Heart left ventricle (tissue), 13 donors: ENCODE measurements around the gene GAGE13.
"Not testable (repeated sequence)": the region's sequence is repeated elsewhere in the genome, so short reads cannot be mapped to it uniquely, and the experiment has no call there.

ENCODE experiments used
- POLR2A ChIP-seq, 2 donors: fragments of 450-650 bp; IDR thresholded peaks; one replicate each; pipeline ENCODE4 v1.6.1; 2017; ENCODE audit warnings: antibody characterized with exemption in 2 of 2, mild to moderate bottlenecking in 2 of 2, moderate library complexity in 2 of 2
- TF ChIP-seq, protein P1 (sequence below), 12 donors: fragments of 200-600 bp; sonication (generic) in 4 of 12; IDR thresholded peaks; one replicate each; pipeline versions ENCODE4 v1.5.0 to v1.8.0; 2018 to 2022; ENCODE audit warnings: antibody characterized with exemption in 12 of 12, mild to moderate bottlenecking in 5 of 12
- donor health status: ischemic (EF 13 %, LVEDD 7.1; RV severe dilation, severe dysfunction).
- donor health status: DM: no; HTN: yes; CAD: no.
- donor health status: DM: no; HTN: no; CAD: no.
- donor health status: ischemic (EF 25% LVEDD 6.9; RV normal size, moderate dysfunction).
- donor health status: ischemic (EF 25% LVEDD 5.7; RV mildly dilated, moderate dysfunction).
- donor health status: ischemic (EF 35%, LVEDD 5.7; RV mildly dilated, moderate dysfunction).
- donor health status: nonischemic (EF 11% LVEDD 7.7; RV severe dilation, severe dysfunction).
- donor health status: DM: yes; HTN: yes; CAD: no.
- donor health status: PGD.
- donor health status: ischemic (EF 29% LVEDD 5.4; RV normal size, mild dysfunction).
- donor health status: nonischemic (EF 23%, LVEDD 6.1; RV moderate dilation, normal function).

DNA sequence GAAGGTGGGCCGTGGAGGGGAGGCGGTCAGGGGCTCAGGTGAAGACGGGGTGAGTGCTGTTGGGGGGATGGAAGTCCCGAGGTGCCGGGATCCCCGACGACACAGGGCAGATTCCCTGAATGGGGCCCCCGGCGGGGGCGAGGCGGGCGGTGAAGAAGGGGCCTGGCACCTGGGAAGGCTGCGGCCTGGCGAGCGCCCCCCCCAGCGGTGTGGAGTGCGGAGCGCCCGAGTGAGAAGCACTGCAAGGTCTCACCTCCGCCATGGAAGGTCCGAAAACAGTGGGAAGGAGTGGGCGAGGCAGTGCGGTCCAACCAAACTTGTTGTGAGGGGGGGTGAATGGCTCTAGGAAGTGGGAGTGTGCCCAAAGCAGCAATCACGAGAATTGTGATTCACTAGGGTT is 10.1 kb downstream of the GAGE13 start:
- not testable (repeated sequence) for TF ChIP-seq POLR2A (IDR thresholded peaks at IDR 0.05)
- TF ChIP-seq, protein P1, sequence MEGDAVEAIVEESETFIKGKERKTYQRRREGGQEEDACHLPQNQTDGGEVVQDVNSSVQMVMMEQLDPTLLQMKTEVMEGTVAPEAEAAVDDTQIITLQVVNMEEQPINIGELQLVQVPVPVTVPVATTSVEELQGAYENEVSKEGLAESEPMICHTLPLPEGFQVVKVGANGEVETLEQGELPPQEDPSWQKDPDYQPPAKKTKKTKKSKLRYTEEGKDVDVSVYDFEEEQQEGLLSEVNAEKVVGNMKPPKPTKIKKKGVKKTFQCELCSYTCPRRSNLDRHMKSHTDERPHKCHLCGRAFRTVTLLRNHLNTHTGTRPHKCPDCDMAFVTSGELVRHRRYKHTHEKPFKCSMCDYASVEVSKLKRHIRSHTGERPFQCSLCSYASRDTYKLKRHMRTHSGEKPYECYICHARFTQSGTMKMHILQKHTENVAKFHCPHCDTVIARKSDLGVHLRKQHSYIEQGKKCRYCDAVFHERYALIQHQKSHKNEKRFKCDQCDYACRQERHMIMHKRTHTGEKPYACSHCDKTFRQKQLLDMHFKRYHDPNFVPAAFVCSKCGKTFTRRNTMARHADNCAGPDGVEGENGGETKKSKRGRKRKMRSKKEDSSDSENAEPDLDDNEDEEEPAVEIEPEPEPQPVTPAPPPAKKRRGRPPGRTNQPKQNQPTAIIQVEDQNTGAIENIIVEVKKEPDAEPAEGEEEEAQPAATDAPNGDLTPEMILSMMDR (IDR thresholded peaks at IDR 0.05): not testable (repeated sequence)
